ENCODE data around the gene HS2ST1. TPM values are rescaled to one million over a fixed set of nuclear protein-coding genes. Genes with fewer than 3 reads are reported as not detected.
"Not testable (repeated sequence)": the region's sequence is repeated elsewhere in the genome, so short reads cannot be mapped to it uniquely, and the experiment has no call there.

HS2ST1 gene
- total RNA-seq, 1 experiment from 2014 or later = 57.2 TPM

- Mint-ChIP-seq H3K27me3 (ENCODE audit: insufficient read depth, unreplicated experiment) (no peaks in the 10 kb centered on the region), H3K4me1 (ENCODE audit: low read depth, unreplicated experiment) (peaks cover 9% of the 10 kb centered on the region), H3K36me3 (ENCODE audit: insufficient read depth, unreplicated experiment) (no peaks in the 10 kb centered on the region), H3K27ac (ENCODE audit: unreplicated experiment) (no peak overlapping the region), H3K9me3 (ENCODE audit: unreplicated experiment) (peaks cover 11% of the 10 kb centered on the region), H3K4me3 (ENCODE audit: unreplicated experiment) (no peak overlapping the region)
- Histone ChIP-seq H3K9me3 (no peaks in the 10 kb centered on the region), H3K27me3 (replicated peaks; ENCODE audit: control insufficient read depth, insufficient read depth, low read length) (no peaks in the 10 kb centered on the region), H3K4me1 (no peaks in the 10 kb centered on the region), H3K36me3 (ENCODE audit: control insufficient read depth, insufficient read depth, low read length) (no peaks in the 10 kb centered on the region), H3K4me3 (ENCODE audit: low read depth, low read length) (no peak overlapping the region)
- POLR2A ChIA-PET = no interaction called here
- DNase-seq = no peak
- no peak for TF ChIP-seq CTCF (IDR thresholded peaks at IDR 0.05; ENCODE audit: insufficient read depth in 1 of 2, low read depth in 1 of 2, low read length in 1 of 2, severe bottlenecking in 1 of 2, unreplicated experiment in 1 of 2)
- intact Hi-C loops (cut with micrococcal nuclease; ENCODE audit: unreplicated experiment) = no loop called here
- no TSS peak for BruUV-seq (replicated peaks)
- CTCF ChIA-PET = no interaction called here
These were observed 150.6 kb downstream of the HS2ST1 start for GRCh38 chr1:87064986-87065385.

- H3K4me1 ChIP-seq; H3K4me1 Mint-ChIP-seq (ENCODE audit: low read depth, unreplicated experiment); POLR2A ChIA-PET; H3K27me3 ChIP-seq (replicated peaks; ENCODE audit: control insufficient read depth, insufficient read depth, low read length); H3K4me3 ChIP-seq (ENCODE audit: low read depth, low read length); CTCF ChIA-PET; BruUV-seq (replicated peaks); H3K27me3 Mint-ChIP-seq (ENCODE audit: insufficient read depth, unreplicated experiment); H3K9me3 ChIP-seq; H3K36me3 Mint-ChIP-seq (ENCODE audit: insufficient read depth, unreplicated experiment); H3K4me3 Mint-ChIP-seq (ENCODE audit: unreplicated experiment); H3K36me3 ChIP-seq (ENCODE audit: control insufficient read depth, insufficient read depth, low read length); intact Hi-C loops (cut with micrococcal nuclease; ENCODE audit: unreplicated experiment); H3K27ac Mint-ChIP-seq (ENCODE audit: unreplicated experiment); DNase-seq: not testable (repeated sequence)
- H3K9me3 Mint-ChIP-seq (ENCODE audit: unreplicated experiment) = peaks cover 11% of the 10 kb centered on the region
These were observed 152.3 kb downstream of the HS2ST1 start for GRCh38 chr1:87066708-87067107.

GRCh38 chr1:87072411-87072810 is 158.0 kb downstream of the HS2ST1 start:
- peaks cover 3% of the 10 kb centered on the region; the same call in 1 of the 2 replicates for H3K4me1 ChIP-seq
- no peak for TF ChIP-seq CTCF (IDR thresholded peaks at IDR 0.05; ENCODE audit: insufficient read depth in 1 of 2, low read depth in 1 of 2, low read length in 1 of 2, severe bottlenecking in 1 of 2, unreplicated experiment in 1 of 2)
- no peaks in the 10 kb centered on the region for H3K27me3 ChIP-seq (replicated peaks; ENCODE audit: control insufficient read depth, insufficient read depth, low read length)
- CTCF ChIA-PET = no interaction called here
- Mint-ChIP-seq H3K27me3 (ENCODE audit: insufficient read depth, unreplicated experiment) (no peaks in the 10 kb centered on the region), H3K4me3 (ENCODE audit: unreplicated experiment) (no peak overlapping the region), H3K4me1 (ENCODE audit: low read depth, unreplicated experiment) (peaks cover 2% of the 10 kb centered on the region), H3K27ac (ENCODE audit: unreplicated experiment) (no peak overlapping the region), H3K36me3 (ENCODE audit: insufficient read depth, unreplicated experiment) (peaks cover 6% of the 10 kb centered on the region), H3K9me3 (ENCODE audit: unreplicated experiment) (no peaks in the 10 kb centered on the region)
- intact Hi-C loops (cut with micrococcal nuclease; ENCODE audit: unreplicated experiment) = no loop called here
- no peaks in the 10 kb centered on the region for H3K9me3 ChIP-seq
- no peak for DNase-seq
- no peaks in the 10 kb centered on the region for H3K36me3 ChIP-seq (ENCODE audit: control insufficient read depth, insufficient read depth, low read length)
- no TSS peak for BruUV-seq (replicated peaks)
- H3K4me3 ChIP-seq (ENCODE audit: low read depth, low read length) = no peak overlapping the region
- POLR2A ChIA-PET = no interaction called here

DNA sequence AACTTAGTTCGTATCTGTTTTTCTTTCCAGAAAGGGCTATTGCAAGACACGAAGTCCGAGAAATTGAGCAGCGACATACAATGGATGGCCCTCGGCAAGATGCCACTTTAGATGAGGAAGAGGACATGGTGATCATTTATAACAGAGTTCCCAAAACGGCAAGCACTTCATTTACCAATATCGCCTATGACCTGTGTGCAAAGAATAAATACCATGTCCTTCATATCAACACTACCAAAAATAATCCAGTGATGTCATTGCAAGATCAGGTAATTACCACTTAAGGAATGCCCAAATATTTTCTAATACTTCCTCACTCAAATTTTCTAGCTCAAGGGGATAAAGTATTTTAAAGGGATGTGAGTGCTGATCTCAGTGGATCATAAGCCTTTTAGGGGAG is 158.5 kb downstream of the HS2ST1 start:
- H3K27ac Mint-ChIP-seq (ENCODE audit: unreplicated experiment) = no peak overlapping the region
- peaks cover 6% of the 10 kb centered on the region for H3K36me3 Mint-ChIP-seq (ENCODE audit: insufficient read depth, unreplicated experiment)
- peaks cover 8% of the 10 kb centered on the region; the same call in 1 of the 2 replicates for H3K4me1 ChIP-seq
- intact Hi-C loops (cut with micrococcal nuclease; ENCODE audit: unreplicated experiment) = no loop called here
- POLR2A ChIA-PET = no interaction called here
- H3K4me3 ChIP-seq (ENCODE audit: low read depth, low read length) = no peak overlapping the region
- no peaks in the 10 kb centered on the region for H3K27me3 ChIP-seq (replicated peaks; ENCODE audit: control insufficient read depth, insufficient read depth, low read length)
- H3K4me3 Mint-ChIP-seq (ENCODE audit: unreplicated experiment) = no peak overlapping the region
- CTCF ChIA-PET = no interaction called here
- no peak for DNase-seq
- TF ChIP-seq CTCF (IDR thresholded peaks at IDR 0.05; ENCODE audit: insufficient read depth in 1 of 2, low read depth in 1 of 2, low read length in 1 of 2, severe bottlenecking in 1 of 2, unreplicated experiment in 1 of 2) = no peak
- no peaks in the 10 kb centered on the region for H3K9me3 Mint-ChIP-seq (ENCODE audit: unreplicated experiment)
- no peaks in the 10 kb centered on the region for H3K36me3 ChIP-seq (ENCODE audit: control insufficient read depth, insufficient read depth, low read length)
- no peaks in the 10 kb centered on the region for H3K9me3 ChIP-seq
- no peaks in the 10 kb centered on the region for H3K27me3 Mint-ChIP-seq (ENCODE audit: insufficient read depth, unreplicated experiment)
- no TSS peak for BruUV-seq (replicated peaks)
- peaks cover 6% of the 10 kb centered on the region for H3K4me1 Mint-ChIP-seq (ENCODE audit: low read depth, unreplicated experiment)

Measured in Caco-2 (cell line).